Stimulated activated naive CD8-positive, alpha-beta T cell treated with anti-CD3 and anti-CD28 coated beads, Interleukin-15, Interleukin-2, amounts not matched to agents 100 U/mL and 50 U/mL, for 24 hours (primary cell): ENCODE results near the gene MUSTN1.

Experiments
- ATAC-seq: fragments of 150-1000 bp; cut with Tn5 transposase; one replicate; pipeline ENCODE4 v1.10.0; 2021
- DNase-seq: peaks from one replicate; pipeline ENCODE4 v3.0.0; 2021

MUSTN1 gene

GRCh38 chr3:52784931-52785590, 49.8 kb downstream of the MUSTN1 start:
- DNase-seq = no peak

GRCh38 chr3:52784021-52784621, 50.7 kb downstream of the MUSTN1 start:
- ATAC-seq (no peak), DNase-seq (no peak)

More at GRCh38 chr3:52784931-52785590, 49.8 kb downstream of the MUSTN1 start:
- ATAC-seq = no peak

GRCh38 chr3:52783211-52783555, 51.6 kb downstream of the MUSTN1 start:
- ATAC-seq (no peak), DNase-seq (no peak)
